ENCODE results near the gene TLR3. TPM values are rescaled to one million over a fixed set of nuclear protein-coding genes. Genes with fewer than 3 reads are reported as not detected.
A peak's percentile ranks its signal among the peaks of the same experiment; 100 is the strongest.

TLR3 gene
- total and polyA plus RNA-seq, 8 donors, result 0.29 to 12.3 (median 2.2) TPM

- TF ChIP-seq POLR2A (IDR thresholded peaks at IDR 0.05) (no peak), EP300 (IDR thresholded peaks at IDR 0.05) (no peak), CTCF (IDR thresholded peaks at IDR 0.05) (no peak), POLR2AphosphoS5 (IDR thresholded peaks at IDR 0.05) (no peak)
- intact Hi-C loops (cut with DNase I; ENCODE audit: low total_unique reads), result loop anchor here (10.0 kb wide), 1 partner anchor 46 kb away; no protein-coding TSS in a partner anchor
- Histone ChIP-seq H3K4me1 (peaks cover 0 to 2% (median 0%) of the 10 kb centered on the region in 4 donors), H3K27ac (no peak overlapping the region), H3K9me3 (no peaks in the 10 kb centered on the region), H3K27me3 (no peaks in the 10 kb centered on the region), H3K4me3 (no peak overlapping the region), H3K36me3 (peaks cover 0 to 29% (median 24%) of the 10 kb centered on the region in 4 donors)
- peak in 1 of 2 donors; percentile 39 for DNase-seq
- WGBS, 5 donors, result 40 to 65% (median 46%) methylated on average over 11 of the region's 11 CpGs
These were observed 10.2 kb downstream of the TLR3 start for GRCh38 chr4:186078981-186079638.

DNA sequence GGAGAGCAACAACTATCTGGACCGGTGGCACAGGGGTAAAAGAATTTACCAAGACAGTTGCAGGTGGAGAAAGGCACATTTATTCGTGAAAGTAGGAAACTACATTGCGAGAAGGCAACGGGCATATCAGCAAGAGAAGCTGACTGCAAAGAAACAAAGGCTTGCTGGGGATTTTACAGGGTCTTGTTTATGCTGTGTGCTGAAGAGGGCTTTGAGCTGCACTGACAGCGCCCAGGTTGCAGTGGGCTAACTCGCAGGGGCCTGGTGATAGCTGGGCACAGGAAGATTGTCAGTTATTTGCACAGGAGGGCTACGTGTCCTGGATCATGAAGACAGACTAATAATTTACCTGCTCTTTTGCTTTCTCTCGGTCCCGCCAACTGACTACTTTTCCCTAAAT is 10.7 kb downstream of the TLR3 start:
- TF ChIP-seq POLR2A (IDR thresholded peaks at IDR 0.05) (no peak), EP300 (IDR thresholded peaks at IDR 0.05) (no peak), CTCF (IDR thresholded peaks at IDR 0.05) (no peak), POLR2AphosphoS5 (IDR thresholded peaks at IDR 0.05) (no peak)
- DNase-seq, result no peak
- no peaks in the 10 kb centered on the region for H3K4me1 ChIP-seq
- no peaks in the 10 kb centered on the region for H3K9me3 ChIP-seq
- peaks cover 0 to 29% (median 25%) of the 10 kb centered on the region in 4 donors for H3K36me3 ChIP-seq
- H3K27me3 ChIP-seq, result no peaks in the 10 kb centered on the region
- H3K4me3 ChIP-seq, result no peak overlapping the region
- H3K27ac ChIP-seq, result no peak overlapping the region
- 58 to 74% (median 65%) methylated on average over 9 of the region's 9 CpGs for WGBS, 5 donors
- intact Hi-C loops (cut with DNase I; ENCODE audit: low total_unique reads), result loop anchor here (10.0 kb wide), 1 partner anchor 45 kb away; no protein-coding TSS in a partner anchor

- no peak for DNase-seq
- Histone ChIP-seq H3K27me3 (no peaks in the 10 kb centered on the region), H3K4me3 (no peak overlapping the region), H3K4me1 (no peaks in the 10 kb centered on the region), H3K36me3 (peaks cover 0 to 29% (median 25%) of the 10 kb centered on the region in 4 donors), H3K9me3 (no peaks in the 10 kb centered on the region), H3K27ac (no peak overlapping the region)
- TF ChIP-seq POLR2AphosphoS5 (IDR thresholded peaks at IDR 0.05) (no peak), POLR2A (IDR thresholded peaks at IDR 0.05) (no peak), CTCF (IDR thresholded peaks at IDR 0.05) (no peak), EP300 (IDR thresholded peaks at IDR 0.05) (no peak)
- 87 to 88% (median 88%) methylated on average over 15 of the region's 15 CpGs for WGBS, 5 donors
- intact Hi-C loops (cut with DNase I; ENCODE audit: low total_unique reads), result no loop called here
These were observed 12.3 kb downstream of the TLR3 start for GRCh38 chr4:186081202-186081807.

- H3K27ac ChIP-seq, result no peak overlapping the region
- no peaks in the 10 kb centered on the region for H3K9me3 ChIP-seq
- no peak overlapping the region for H3K4me3 ChIP-seq
- DNase-seq, result peak in 1 of 2 donors; percentile 48
- TF ChIP-seq POLR2A (IDR thresholded peaks at IDR 0.05), result no peak
- no peak for TF ChIP-seq POLR2AphosphoS5 (IDR thresholded peaks at IDR 0.05)
- no peak for TF ChIP-seq EP300 (IDR thresholded peaks at IDR 0.05)
- TF ChIP-seq CTCF (IDR thresholded peaks at IDR 0.05), result no peak
- intact Hi-C loops (cut with DNase I; ENCODE audit: low total_unique reads), result no loop called here
- no peaks in the 10 kb centered on the region for H3K27me3 ChIP-seq
- H3K4me1 ChIP-seq, result no peaks in the 10 kb centered on the region
- WGBS, 5 donors, result 57 to 73% (median 70%) methylated on average over 4 of the region's 4 CpGs
- H3K36me3 ChIP-seq, result peaks cover 0 to 29% (median 25%) of the 10 kb centered on the region in 4 donors
These were observed 13.3 kb downstream of the TLR3 start for GRCh38 chr4:186082221-186082620.
